Measurements from ENCODE around the gene PIR. TPM values are rescaled to one million over a fixed set of nuclear protein-coding genes. Genes with fewer than 3 reads are reported as not detected.

The PIR gene
- total and polyA plus RNA-seq, 5 donors from 2014 or later = 0.14 TPM; not detected in 4

DNA sequence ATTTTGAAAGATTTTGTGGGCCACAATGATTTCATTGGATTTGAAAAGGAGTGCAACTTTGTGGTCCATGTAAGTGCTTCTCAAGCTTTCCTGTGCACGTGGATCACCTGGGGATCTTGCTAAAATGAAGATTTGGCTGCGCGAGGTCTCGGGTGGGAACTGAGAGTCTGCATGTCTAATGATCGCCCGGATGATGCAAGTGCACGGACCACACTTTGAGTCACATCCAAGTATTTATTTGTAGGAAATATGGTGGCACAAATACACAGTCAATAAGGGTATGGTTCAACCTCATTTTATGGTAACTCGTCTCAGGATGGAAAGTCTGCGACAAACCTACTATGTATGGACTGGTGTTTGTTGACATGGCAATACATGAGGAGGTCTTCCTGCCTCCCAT is 8.4 kb upstream of the PIR start:
- peaks cover 0 to 3% (median 1%) of the 10 kb centered on the region in 4 donors for H3K4me1 Mint-ChIP-seq
- DNase-seq = no peak
- ATAC-seq (ENCODE audit: low read depth in 2 of 2) = no peak

DNA sequence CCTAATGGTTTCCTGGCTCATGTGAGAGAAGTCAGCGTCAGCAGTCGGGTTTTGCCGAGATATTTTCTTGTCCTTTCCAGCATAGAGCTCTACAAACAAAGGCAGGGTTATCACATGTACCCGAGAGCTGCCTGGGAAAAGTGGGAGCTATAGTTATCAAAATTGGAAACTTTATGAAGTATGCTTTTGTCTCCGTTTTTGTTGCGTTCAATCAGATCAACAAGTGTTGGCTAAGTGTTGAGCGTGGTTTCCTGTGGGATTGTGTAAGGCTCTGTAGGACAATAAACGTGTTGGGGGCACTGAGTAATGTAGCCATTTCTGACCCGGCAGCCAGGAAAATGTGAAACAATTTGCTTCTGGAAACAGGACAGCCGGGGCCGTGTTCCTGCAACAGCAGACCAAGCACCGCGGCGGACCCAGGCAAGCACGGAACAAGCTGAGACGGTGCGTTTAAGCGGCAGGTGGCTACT is 7.4 kb upstream of the PIR start, which contains the start of gene BMX:
TSS of gene BMX (plus strand) at position 311 of the 470 bp plus-strand sequence. CDS start 7,547 bp downstream, outside the sequence.
- ATAC-seq (ENCODE audit: low read depth in 2 of 2) (no peak), DNase-seq (no peak)
- Histone ChIP-seq H3K9me3 (ENCODE audit: control insufficient read depth in 2 of 2, low read length in 2 of 2) (no peaks in the 10 kb centered on the region), H3K27ac (ENCODE audit: insufficient read depth, low read length, poor library complexity, severe bottlenecking) (no peak within 1 kb of the TSS), H3K36me3 (ENCODE audit: control insufficient read depth, insufficient read depth, low read length) (no peaks in the 10 kb centered on the region), H3K4me3 (ENCODE audit: low read depth, low read length) (no peak within 1 kb of the TSS), H3K4me1 (ENCODE audit: control insufficient read depth, insufficient read depth, low read length, poor library complexity, severe bottlenecking) (no peaks in the 10 kb centered on the region), H3K27me3 (ENCODE audit: control insufficient read depth, insufficient read depth, low read length) (peaks cover 3% of the 10 kb centered on the region)
- no peak within 1 kb of the TSS for H3K27ac Mint-ChIP-seq
- H3K4me1 Mint-ChIP-seq = peaks cover 0 to 3% (median 1%) of the 10 kb centered on the region in 4 donors
- peaks cover 0 to 3% (median 0%) of the 10 kb centered on the region in 7 donors for H3K9me3 Mint-ChIP-seq
- H3K4me3 Mint-ChIP-seq = no peak within 1 kb of the TSS
- no peaks in the 10 kb centered on the region for H3K36me3 Mint-ChIP-seq
- H3K27me3 Mint-ChIP-seq = peaks cover 5% of the 10 kb centered on the region

More for the DNA sequence above, 8.4 kb upstream of the PIR start:
- Mint-ChIP-seq H3K27me3 (peaks cover 5% of the 10 kb centered on the region), H3K9me3 (peaks cover 0 to 3% (median 0%) of the 10 kb centered on the region in 7 donors), H3K4me3 (no peak overlapping the region), H3K36me3 (no peaks in the 10 kb centered on the region), H3K27ac (no peak overlapping the region)
- no peak overlapping the region for H3K27ac ChIP-seq (ENCODE audit: insufficient read depth, low read length, poor library complexity, severe bottlenecking)
- peaks cover 3% of the 10 kb centered on the region for H3K27me3 ChIP-seq (ENCODE audit: control insufficient read depth, insufficient read depth, low read length)
- no peaks in the 10 kb centered on the region for H3K36me3 ChIP-seq (ENCODE audit: control insufficient read depth, insufficient read depth, low read length)
- no peak overlapping the region for H3K4me3 ChIP-seq (ENCODE audit: low read depth, low read length)
- H3K4me1 ChIP-seq (ENCODE audit: control insufficient read depth, insufficient read depth, low read length, poor library complexity, severe bottlenecking) = no peaks in the 10 kb centered on the region
- H3K9me3 ChIP-seq (ENCODE audit: control insufficient read depth in 2 of 2, low read length in 2 of 2) = no peaks in the 10 kb centered on the region

- Mint-ChIP-seq H3K27ac (no peak overlapping the region), H3K27me3 (peaks cover 5% of the 10 kb centered on the region), H3K4me3 (no peak overlapping the region), H3K4me1 (peaks cover 0 to 3% (median 1%) of the 10 kb centered on the region in 4 donors), H3K36me3 (no peaks in the 10 kb centered on the region), H3K9me3 (peaks cover 0 to 3% (median 0%) of the 10 kb centered on the region in 7 donors)
- Histone ChIP-seq H3K36me3 (ENCODE audit: control insufficient read depth, insufficient read depth, low read length) (no peaks in the 10 kb centered on the region), H3K9me3 (ENCODE audit: control insufficient read depth in 2 of 2, low read length in 2 of 2) (no peaks in the 10 kb centered on the region), H3K27ac (ENCODE audit: insufficient read depth, low read length, poor library complexity, severe bottlenecking) (no peak overlapping the region), H3K4me3 (ENCODE audit: low read depth, low read length) (no peak overlapping the region), H3K27me3 (ENCODE audit: control insufficient read depth, insufficient read depth, low read length) (peaks cover 3% of the 10 kb centered on the region), H3K4me1 (ENCODE audit: control insufficient read depth, insufficient read depth, low read length, poor library complexity, severe bottlenecking) (no peaks in the 10 kb centered on the region)
- DNase-seq = no peak
- ATAC-seq (ENCODE audit: low read depth in 2 of 2) = no peak
These were observed 6.8 kb upstream of the PIR start for GRCh38 chrX:15499976-15500375.

DNA sequence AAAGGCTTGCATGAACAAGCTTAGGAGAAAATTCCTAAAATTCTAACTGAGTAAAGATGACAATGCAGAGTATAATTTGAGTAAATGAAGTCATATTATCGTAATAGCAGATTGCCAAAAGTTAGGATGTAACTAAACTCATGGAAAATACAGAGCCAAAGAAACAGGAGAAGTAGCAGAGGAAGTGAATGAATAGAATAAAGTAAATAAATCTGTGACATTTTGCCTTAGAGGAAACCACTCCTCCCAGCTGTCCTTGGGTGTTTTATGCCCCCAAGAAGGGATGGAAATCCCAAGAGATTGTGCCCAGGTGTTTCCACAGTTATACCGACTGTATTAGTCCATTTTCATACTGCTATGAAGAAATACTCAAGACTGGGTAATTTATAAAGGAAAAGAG is 5.6 kb upstream of the PIR start:
- Mint-ChIP-seq H3K27me3 (peaks cover 7% of the 10 kb centered on the region), H3K4me3 (no peak overlapping the region), H3K27ac (no peak overlapping the region), H3K9me3 (no peaks in the 10 kb centered on the region), H3K36me3 (no peaks in the 10 kb centered on the region), H3K4me1 (peaks cover 0 to 3% (median 1%) of the 10 kb centered on the region in 4 donors)
- Histone ChIP-seq H3K36me3 (ENCODE audit: control insufficient read depth, insufficient read depth, low read length) (no peaks in the 10 kb centered on the region), H3K4me1 (ENCODE audit: control insufficient read depth, insufficient read depth, low read length, poor library complexity, severe bottlenecking) (no peaks in the 10 kb centered on the region), H3K9me3 (ENCODE audit: control insufficient read depth in 2 of 2, low read length in 2 of 2) (no peaks in the 10 kb centered on the region), H3K27ac (ENCODE audit: insufficient read depth, low read length, poor library complexity, severe bottlenecking) (no peak overlapping the region), H3K27me3 (ENCODE audit: control insufficient read depth, insufficient read depth, low read length) (peaks cover 3% of the 10 kb centered on the region), H3K4me3 (ENCODE audit: low read depth, low read length) (no peak overlapping the region)
- no peak for ATAC-seq (ENCODE audit: low read depth in 2 of 2)
- no peak for DNase-seq

GRCh38 chrX:15497865-15498264 is 4.7 kb upstream of the PIR start:
- Mint-ChIP-seq H3K4me3 (no peak overlapping the region), H3K36me3 (no peaks in the 10 kb centered on the region)

DNA sequence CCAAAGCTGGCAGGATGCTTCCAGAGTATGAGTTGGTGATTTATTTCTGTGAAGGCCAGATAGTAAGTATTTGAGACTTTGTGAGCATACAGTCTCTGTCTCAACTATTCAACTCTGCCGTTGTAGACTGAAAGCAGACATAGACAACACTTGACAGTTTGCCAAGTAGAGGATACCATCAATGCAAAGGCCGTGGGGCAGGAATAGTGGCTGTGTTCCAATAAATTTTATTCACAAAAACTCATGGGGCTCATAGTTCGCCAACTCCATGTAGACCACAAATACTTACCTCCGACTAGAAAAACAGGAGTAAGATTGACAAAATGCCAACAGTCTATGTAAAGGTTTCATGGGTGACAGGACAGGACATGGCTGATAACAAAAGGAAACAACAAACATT is 3.7 kb upstream of the PIR start:
- no peak for ATAC-seq (ENCODE audit: low read depth in 2 of 2)
- H3K27me3 Mint-ChIP-seq = peaks cover 10% of the 10 kb centered on the region
- no peak overlapping the region for H3K4me3 ChIP-seq (ENCODE audit: low read depth, low read length)
- H3K36me3 ChIP-seq (ENCODE audit: control insufficient read depth, insufficient read depth, low read length) = no peaks in the 10 kb centered on the region
- H3K9me3 ChIP-seq (ENCODE audit: control insufficient read depth in 2 of 2, low read length in 2 of 2) = no peaks in the 10 kb centered on the region
- H3K4me3 Mint-ChIP-seq = no peak overlapping the region
- peaks cover 0 to 9% (median 1%) of the 10 kb centered on the region in 4 donors for H3K4me1 Mint-ChIP-seq
- H3K4me1 ChIP-seq (ENCODE audit: control insufficient read depth, insufficient read depth, low read length, poor library complexity, severe bottlenecking) = peaks cover 4% of the 10 kb centered on the region
- DNase-seq = no peak
- H3K27ac Mint-ChIP-seq = no peak overlapping the region
- H3K9me3 Mint-ChIP-seq = no peaks in the 10 kb centered on the region
- H3K36me3 Mint-ChIP-seq = no peaks in the 10 kb centered on the region
- no peak overlapping the region for H3K27ac ChIP-seq (ENCODE audit: insufficient read depth, low read length, poor library complexity, severe bottlenecking)
- H3K27me3 ChIP-seq (ENCODE audit: control insufficient read depth, insufficient read depth, low read length) = peaks cover 3% of the 10 kb centered on the region

More at GRCh38 chrX:15497865-15498264, 4.7 kb upstream of the PIR start:
- DNase-seq = peak; percentile 6 to 43 (median 35)
- Histone ChIP-seq H3K36me3 (ENCODE audit: control insufficient read depth, insufficient read depth, low read length) (no peaks in the 10 kb centered on the region), H3K4me1 (ENCODE audit: control insufficient read depth, insufficient read depth, low read length, poor library complexity, severe bottlenecking) (peaks cover 4% of the 10 kb centered on the region), H3K4me3 (ENCODE audit: low read depth, low read length) (no peak overlapping the region), H3K27ac (ENCODE audit: insufficient read depth, low read length, poor library complexity, severe bottlenecking) (no peak overlapping the region), H3K27me3 (ENCODE audit: control insufficient read depth, insufficient read depth, low read length) (peaks cover 3% of the 10 kb centered on the region), H3K9me3 (ENCODE audit: control insufficient read depth in 2 of 2, low read length in 2 of 2) (no peaks in the 10 kb centered on the region)
- no peaks in the 10 kb centered on the region for H3K9me3 Mint-ChIP-seq
- peaks cover 0 to 9% (median 1%) of the 10 kb centered on the region in 4 donors for H3K4me1 Mint-ChIP-seq
- no peak for ATAC-seq (ENCODE audit: low read depth in 2 of 2)
- H3K27ac Mint-ChIP-seq = peak overlapping the region in 1 of 3 donors; percentile 46
- peaks cover 10% of the 10 kb centered on the region for H3K27me3 Mint-ChIP-seq

DNA sequence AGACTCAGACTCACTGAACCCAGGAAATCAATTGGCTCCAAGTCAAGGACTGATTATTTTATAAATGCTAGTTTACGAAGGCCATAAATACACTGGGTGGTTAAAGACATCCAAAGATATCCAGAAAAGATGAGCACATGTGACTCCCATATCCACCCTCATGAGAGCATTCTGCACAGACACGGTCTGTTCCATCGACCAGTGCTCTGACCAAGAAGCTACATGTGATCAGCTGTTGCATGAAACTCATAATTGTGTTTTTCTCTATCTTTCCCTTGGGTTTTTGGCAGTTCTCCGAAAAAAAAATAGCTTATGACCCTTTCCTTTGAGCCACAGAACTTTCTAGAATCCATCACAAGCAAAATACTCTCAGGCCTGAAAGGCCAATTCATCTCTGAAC is 2.7 kb upstream of the PIR start:
- no peaks in the 10 kb centered on the region for H3K9me3 ChIP-seq (ENCODE audit: control insufficient read depth in 2 of 2, low read length in 2 of 2)
- no peak for DNase-seq
- Mint-ChIP-seq H3K9me3 (no peaks in the 10 kb centered on the region), H3K4me1 (peaks cover 0 to 9% (median 1%) of the 10 kb centered on the region in 4 donors), H3K4me3 (no peak overlapping the region), H3K36me3 (no peaks in the 10 kb centered on the region), H3K27me3 (peaks cover 10% of the 10 kb centered on the region), H3K27ac (no peak overlapping the region)
- H3K27ac ChIP-seq (ENCODE audit: insufficient read depth, low read length, poor library complexity, severe bottlenecking) = no peak overlapping the region
- no peaks in the 10 kb centered on the region for H3K36me3 ChIP-seq (ENCODE audit: control insufficient read depth, insufficient read depth, low read length)
- peaks cover 4% of the 10 kb centered on the region for H3K4me1 ChIP-seq (ENCODE audit: control insufficient read depth, insufficient read depth, low read length, poor library complexity, severe bottlenecking)
- H3K27me3 ChIP-seq (ENCODE audit: control insufficient read depth, insufficient read depth, low read length) = peaks cover 3% of the 10 kb centered on the region
- H3K4me3 ChIP-seq (ENCODE audit: low read depth, low read length) = no peak overlapping the region
- ATAC-seq (ENCODE audit: low read depth in 2 of 2) = no peak

DNA sequence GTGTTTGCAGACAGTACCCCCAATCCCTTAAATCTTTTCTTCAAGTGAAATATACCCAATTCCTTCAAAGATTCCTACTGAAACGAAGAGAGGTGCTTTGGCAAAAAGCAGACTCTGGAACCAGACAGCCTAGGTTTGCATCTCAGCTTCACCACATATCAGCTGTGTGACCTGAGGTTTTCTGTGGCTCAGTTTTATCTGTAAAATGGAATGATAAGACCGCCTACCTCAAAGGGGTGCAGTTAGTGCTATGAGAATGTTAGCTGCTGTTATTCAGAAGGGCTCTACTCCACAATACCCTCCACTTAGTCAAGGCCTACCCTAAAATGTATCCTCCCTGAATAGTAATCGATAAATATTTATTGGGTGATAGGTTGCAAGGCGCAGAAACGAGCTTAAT is 664 bp downstream of the PIR start:
- no peak overlapping the region for H3K27ac Mint-ChIP-seq
- H3K27me3 ChIP-seq (ENCODE audit: control insufficient read depth, insufficient read depth, low read length) = no peaks in the 10 kb centered on the region
- H3K4me3 ChIP-seq (ENCODE audit: low read depth, low read length) = no peak overlapping the region
- H3K27me3 Mint-ChIP-seq = peaks cover 7% of the 10 kb centered on the region
- no peak for ATAC-seq (ENCODE audit: low read depth in 2 of 2)
- DNase-seq = no peak
- H3K4me1 Mint-ChIP-seq = peaks cover 0 to 6% (median 0%) of the 10 kb centered on the region in 4 donors
- no peaks in the 10 kb centered on the region for H3K36me3 Mint-ChIP-seq
- no peak overlapping the region for H3K27ac ChIP-seq (ENCODE audit: insufficient read depth, low read length, poor library complexity, severe bottlenecking)
- H3K4me3 Mint-ChIP-seq = no peak overlapping the region
- peaks cover 4% of the 10 kb centered on the region for H3K4me1 ChIP-seq (ENCODE audit: control insufficient read depth, insufficient read depth, low read length, poor library complexity, severe bottlenecking)
- H3K9me3 Mint-ChIP-seq = no peaks in the 10 kb centered on the region
- H3K36me3 ChIP-seq (ENCODE audit: control insufficient read depth, insufficient read depth, low read length) = no peaks in the 10 kb centered on the region
- H3K9me3 ChIP-seq (ENCODE audit: control insufficient read depth in 2 of 2, low read length in 2 of 2) = no peaks in the 10 kb centered on the region
